ENCODE results near the gene MYRIP. TPM values are rescaled to one million over a fixed set of nuclear protein-coding genes. Genes with fewer than 3 reads are reported as not detected.

MYRIP gene
- total RNA-seq, 4 donors from 2014 or later: 1.6 to 7.1 (median 3.6) TPM

DNA sequence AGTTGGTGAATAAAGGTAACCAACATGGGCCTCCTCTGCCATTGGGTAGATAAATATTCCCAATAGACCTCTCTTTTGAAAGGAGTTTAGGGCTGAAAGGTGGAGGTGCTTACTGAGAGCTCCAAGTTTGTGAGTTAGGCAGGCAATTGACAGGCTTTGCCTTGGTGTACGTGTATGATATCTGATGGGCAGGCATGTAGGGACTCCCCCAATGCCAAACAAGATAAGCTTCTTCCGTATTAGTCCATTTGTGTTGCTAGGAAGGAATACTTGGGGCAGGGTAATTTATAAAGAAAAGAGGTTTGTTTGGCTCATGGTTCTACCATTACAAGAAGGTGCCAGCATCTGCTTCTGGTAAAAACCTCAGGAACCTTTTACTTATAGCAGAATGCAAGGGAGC, 339.4 kb downstream of the MYRIP start:
- H3K27ac ChIP-seq: no peak overlapping the region
- intact Hi-C loops (cut with DNase I): no loop called here
- no peak overlapping the region for H3K4me3 ChIP-seq (replicated peaks in 1 of 3)
- no peaks in the 10 kb centered on the region for H3K36me3 ChIP-seq
- no peaks in the 10 kb centered on the region for H3K4me1 ChIP-seq
- no peaks in the 10 kb centered on the region for H3K9me3 ChIP-seq
- TF ChIP-seq, protein P1, sequence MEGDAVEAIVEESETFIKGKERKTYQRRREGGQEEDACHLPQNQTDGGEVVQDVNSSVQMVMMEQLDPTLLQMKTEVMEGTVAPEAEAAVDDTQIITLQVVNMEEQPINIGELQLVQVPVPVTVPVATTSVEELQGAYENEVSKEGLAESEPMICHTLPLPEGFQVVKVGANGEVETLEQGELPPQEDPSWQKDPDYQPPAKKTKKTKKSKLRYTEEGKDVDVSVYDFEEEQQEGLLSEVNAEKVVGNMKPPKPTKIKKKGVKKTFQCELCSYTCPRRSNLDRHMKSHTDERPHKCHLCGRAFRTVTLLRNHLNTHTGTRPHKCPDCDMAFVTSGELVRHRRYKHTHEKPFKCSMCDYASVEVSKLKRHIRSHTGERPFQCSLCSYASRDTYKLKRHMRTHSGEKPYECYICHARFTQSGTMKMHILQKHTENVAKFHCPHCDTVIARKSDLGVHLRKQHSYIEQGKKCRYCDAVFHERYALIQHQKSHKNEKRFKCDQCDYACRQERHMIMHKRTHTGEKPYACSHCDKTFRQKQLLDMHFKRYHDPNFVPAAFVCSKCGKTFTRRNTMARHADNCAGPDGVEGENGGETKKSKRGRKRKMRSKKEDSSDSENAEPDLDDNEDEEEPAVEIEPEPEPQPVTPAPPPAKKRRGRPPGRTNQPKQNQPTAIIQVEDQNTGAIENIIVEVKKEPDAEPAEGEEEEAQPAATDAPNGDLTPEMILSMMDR (IDR thresholded peaks at IDR 0.05): no peak
- TF ChIP-seq POLR2A (IDR thresholded peaks at IDR 0.05): no peak
- H3K27me3 ChIP-seq: no peaks in the 10 kb centered on the region
- no peak for DNase-seq
- 89 to 95% methylated on average over 2 of the region's 2 CpGs for WGBS, 2 donors

- Histone ChIP-seq H3K36me3 (no peaks in the 10 kb centered on the region), H3K9me3 (no peaks in the 10 kb centered on the region), H3K4me1 (no peaks in the 10 kb centered on the region), H3K27me3 (no peaks in the 10 kb centered on the region), H3K4me3 (replicated peaks in 1 of 3) (no peak overlapping the region), H3K27ac (no peak overlapping the region)
- no peak for DNase-seq
- intact Hi-C loops (cut with DNase I): no loop called here
- TF ChIP-seq, protein P1 (IDR thresholded peaks at IDR 0.05): no peak
- no peak for TF ChIP-seq POLR2A (IDR thresholded peaks at IDR 0.05)
- WGBS, 2 donors: 89 to 91% methylated on average over 1 of the region's 1 CpG
Measured at GRCh38 chr3:40152482-40153133, 343.2 kb downstream of the MYRIP start.

GRCh38 chr3:40160933-40161332, 351.5 kb downstream of the MYRIP start:
- TF ChIP-seq POLR2A (IDR thresholded peaks at IDR 0.05): no peak
- TF ChIP-seq, protein P1 (IDR thresholded peaks at IDR 0.05): no peak
- Histone ChIP-seq H3K4me3 (replicated peaks in 1 of 3) (no peak overlapping the region), H3K9me3 (no peaks in the 10 kb centered on the region), H3K27me3 (no peaks in the 10 kb centered on the region), H3K36me3 (no peaks in the 10 kb centered on the region), H3K4me1 (no peaks in the 10 kb centered on the region), H3K27ac (no peak overlapping the region)
- 94 to 96% methylated on average over 6 of the region's 6 CpGs for WGBS, 2 donors
- intact Hi-C loops (cut with DNase I): no loop called here
- DNase-seq: no peak

DNA sequence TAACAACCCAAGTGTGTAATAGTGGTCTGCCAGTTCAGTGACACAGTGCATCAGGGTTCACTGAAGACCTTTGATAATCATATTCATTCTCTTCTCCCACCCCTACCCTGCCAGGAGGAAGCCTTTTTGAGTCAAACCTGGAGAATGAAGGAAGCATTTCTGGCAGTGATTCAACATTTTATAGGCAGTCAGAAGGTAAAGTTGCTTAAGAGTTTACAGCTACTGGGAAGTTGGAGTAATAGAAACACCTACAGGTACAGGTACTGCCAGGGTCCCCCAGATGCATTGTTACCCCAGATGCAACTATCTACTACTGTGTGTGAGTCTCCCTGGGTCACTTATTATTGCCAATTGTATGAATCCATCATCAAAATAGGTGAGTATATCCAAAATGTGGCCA, 353.2 kb downstream of the MYRIP start:
- H3K36me3 ChIP-seq: no peaks in the 10 kb centered on the region
- intact Hi-C loops (cut with DNase I): no loop called here
- H3K27me3 ChIP-seq: no peaks in the 10 kb centered on the region
- H3K9me3 ChIP-seq: no peaks in the 10 kb centered on the region
- DNase-seq: no peak
- H3K4me1 ChIP-seq: no peaks in the 10 kb centered on the region
- no peak overlapping the region for H3K27ac ChIP-seq
- no peak overlapping the region for H3K4me3 ChIP-seq (replicated peaks in 1 of 3)
- no peak for TF ChIP-seq POLR2A (IDR thresholded peaks at IDR 0.05)
- TF ChIP-seq, protein P1 (IDR thresholded peaks at IDR 0.05): no peak

DNA sequence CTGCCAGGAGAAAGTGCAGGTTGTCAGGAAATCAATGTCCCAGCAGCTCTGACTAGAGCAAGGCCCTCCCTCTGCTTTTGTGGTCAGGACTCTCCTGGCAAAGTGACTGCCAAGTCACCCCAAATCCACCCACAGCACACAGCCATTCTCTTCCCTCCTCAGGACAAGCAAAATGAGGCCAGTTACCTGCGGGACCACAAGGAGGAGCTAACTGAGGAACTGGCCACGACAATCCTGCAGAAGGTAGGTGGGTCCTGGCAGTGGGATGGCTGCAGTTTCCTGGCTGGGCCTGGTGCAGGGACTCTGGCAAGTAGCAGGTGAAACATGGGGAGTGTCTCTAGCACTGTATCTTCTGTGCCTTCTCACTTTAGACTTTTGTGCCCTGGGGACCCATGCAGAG, 357.6 kb downstream of the MYRIP start:
- 49 to 87% methylated on average over 2 of the region's 2 CpGs for WGBS, 2 donors
- no peak for TF ChIP-seq POLR2A (IDR thresholded peaks at IDR 0.05)
- TF ChIP-seq, protein P1 (IDR thresholded peaks at IDR 0.05): no peak
- DNase-seq: no peak
- H3K4me1 ChIP-seq: no peaks in the 10 kb centered on the region
- H3K36me3 ChIP-seq: no peaks in the 10 kb centered on the region
- H3K4me3 ChIP-seq (replicated peaks in 1 of 3): no peak overlapping the region
- intact Hi-C loops (cut with DNase I): no loop called here
- no peaks in the 10 kb centered on the region for H3K9me3 ChIP-seq
- no peak overlapping the region for H3K27ac ChIP-seq
- H3K27me3 ChIP-seq: no peaks in the 10 kb centered on the region

Data from thyroid gland (tissue), 4 donors.